ENCODE results near the gene LIME1.

DNA sequence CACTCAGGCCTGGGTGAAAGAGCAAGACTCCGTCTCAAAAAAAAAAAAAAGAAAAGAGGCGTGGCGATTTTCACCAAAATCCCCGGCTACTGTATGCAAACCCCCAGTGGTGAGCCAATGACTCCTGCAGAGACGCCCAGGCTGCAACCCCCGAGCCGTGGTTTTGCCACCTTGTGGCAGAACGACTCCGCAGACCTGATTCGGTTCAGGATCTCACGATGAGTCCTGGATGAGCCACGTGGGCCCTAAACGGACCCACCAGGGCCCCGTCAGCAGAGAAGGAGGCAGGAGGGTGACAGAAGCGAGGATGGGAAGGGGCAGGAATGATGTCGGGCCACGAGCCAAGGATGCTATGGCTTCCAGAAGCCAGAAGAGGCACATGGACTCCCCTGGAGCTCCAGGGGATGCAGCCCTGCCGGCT lies 45.6 kb downstream of the LIME1 start:
- TF ChIP-seq POLR2AphosphoS5 (IDR thresholded peaks at IDR 0.05; ENCODE audit: insufficient read depth in 1 of 2, low read depth in 1 of 2), result no peak
- TF ChIP-seq, protein P1, sequence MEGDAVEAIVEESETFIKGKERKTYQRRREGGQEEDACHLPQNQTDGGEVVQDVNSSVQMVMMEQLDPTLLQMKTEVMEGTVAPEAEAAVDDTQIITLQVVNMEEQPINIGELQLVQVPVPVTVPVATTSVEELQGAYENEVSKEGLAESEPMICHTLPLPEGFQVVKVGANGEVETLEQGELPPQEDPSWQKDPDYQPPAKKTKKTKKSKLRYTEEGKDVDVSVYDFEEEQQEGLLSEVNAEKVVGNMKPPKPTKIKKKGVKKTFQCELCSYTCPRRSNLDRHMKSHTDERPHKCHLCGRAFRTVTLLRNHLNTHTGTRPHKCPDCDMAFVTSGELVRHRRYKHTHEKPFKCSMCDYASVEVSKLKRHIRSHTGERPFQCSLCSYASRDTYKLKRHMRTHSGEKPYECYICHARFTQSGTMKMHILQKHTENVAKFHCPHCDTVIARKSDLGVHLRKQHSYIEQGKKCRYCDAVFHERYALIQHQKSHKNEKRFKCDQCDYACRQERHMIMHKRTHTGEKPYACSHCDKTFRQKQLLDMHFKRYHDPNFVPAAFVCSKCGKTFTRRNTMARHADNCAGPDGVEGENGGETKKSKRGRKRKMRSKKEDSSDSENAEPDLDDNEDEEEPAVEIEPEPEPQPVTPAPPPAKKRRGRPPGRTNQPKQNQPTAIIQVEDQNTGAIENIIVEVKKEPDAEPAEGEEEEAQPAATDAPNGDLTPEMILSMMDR (IDR thresholded peaks at IDR 0.05), result no peak

Data from vagina (tissue), 2 donors.